HG03159 (cell line): Measurements from ENCODE around the gene DLL4.

Source experiments
- ATAC-seq: cut with Tn5 transposase; IDR thresholded peaks from one replicate; pipeline ENCODE4 v1.9.1; 2021; ENCODE audit warnings: mild to moderate bottlenecking, moderate library complexity; ENCODE audit not compliant: unreplicated experiment

Gene DLL4

GRCh38 chr15:40928821-40929659 lies at the start of gene DLL4:
Gene DLL4 (plus strand): TSS chr15:40929340. CDS start chr15:40929669, 329 bp downstream.
- ATAC-seq = no peak

GRCh38 chr15:40879609-40880008 lies 49.5 kb upstream of the DLL4 start:
- no peak for ATAC-seq

GRCh38 chr15:40881351-40881750 lies 47.8 kb upstream of the DLL4 start:
- ATAC-seq = no peak

- ATAC-seq = no peak
Observed at GRCh38 chr15:40886586-40886985, 42.6 kb upstream of the DLL4 start.

GRCh38 chr15:40889112-40889511 lies 40.0 kb upstream of the DLL4 start:
- no peak for ATAC-seq

- no peak for ATAC-seq
Observed at GRCh38 chr15:40891138-40891537, 38.0 kb upstream of the DLL4 start.

GRCh38 chr15:40891810-40892446 lies 37.2 kb upstream of the DLL4 start:
- ATAC-seq = no peak

GRCh38 chr15:40892447-40893012 lies 36.6 kb upstream of the DLL4 start:
- ATAC-seq = no peak

GRCh38 chr15:40893019-40893670 lies 36.0 kb upstream of the DLL4 start:
- ATAC-seq = no peak

- ATAC-seq = peak; percentile 91
Observed at GRCh38 chr15:40893733-40894680, 35.1 kb upstream of the DLL4 start, which contains the start of gene VPS18. Gene VPS18 (plus strand): TSS chr15:40894450. CDS start chr15:40894769, 319 bp downstream.

GRCh38 chr15:40894681-40895448 lies 34.3 kb upstream of the DLL4 start:
- peak; percentile 53 for ATAC-seq

GRCh38 chr15:40899536-40900207 lies 29.5 kb upstream of the DLL4 start:
- ATAC-seq = no peak

- no peak for ATAC-seq
Observed at GRCh38 chr15:40900256-40901052, 28.7 kb upstream of the DLL4 start.

GRCh38 chr15:40901053-40901443 lies 28.1 kb upstream of the DLL4 start:
- ATAC-seq = no peak

- no peak for ATAC-seq
Observed at GRCh38 chr15:40902605-40903561, 26.3 kb upstream of the DLL4 start.

- no peak for ATAC-seq
Observed at GRCh38 chr15:40904552-40905201, 24.5 kb upstream of the DLL4 start.
